Measurements from ENCODE around the gene CDH23. TPM values are rescaled to one million over a fixed set of nuclear protein-coding genes. Genes with fewer than 3 reads are reported as not detected.

The CDH23 gene
- total RNA-seq, 1 experiment from 2014 or later, result 0.34 TPM

DNA sequence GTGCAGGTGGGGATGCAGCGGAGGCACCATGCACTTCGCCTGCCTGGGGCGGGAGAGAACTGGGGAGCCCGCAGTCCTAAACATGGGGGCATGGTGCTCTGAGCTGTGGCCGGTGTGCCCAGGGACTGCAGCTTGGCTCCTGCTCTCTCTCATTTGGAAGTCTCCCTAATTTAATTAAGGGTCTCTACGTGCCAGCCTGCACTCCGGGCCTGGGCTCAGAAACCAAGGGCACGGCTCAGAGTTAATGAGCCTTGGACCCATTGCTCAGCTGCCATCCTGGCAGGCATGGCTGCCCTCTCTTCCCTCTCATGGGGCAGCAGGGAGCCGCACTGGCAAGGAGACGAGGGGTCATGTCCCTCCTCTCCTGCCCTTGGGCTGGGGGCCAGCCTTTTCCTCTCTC, 115.6 kb downstream of the CDH23 start:
- BruUV-seq (replicated peaks), result no TSS peak
- H3K4me1 Mint-ChIP-seq (ENCODE audit: low read depth, unreplicated experiment), result peaks cover 11% of the 10 kb centered on the region
- no peaks in the 10 kb centered on the region for H3K27me3 Mint-ChIP-seq (ENCODE audit: insufficient read depth, unreplicated experiment)
- Histone ChIP-seq H3K36me3 (ENCODE audit: control insufficient read depth, insufficient read depth, low read length) (no peaks in the 10 kb centered on the region), H3K9me3 (peaks cover 4% of the 10 kb centered on the region; the same call in 1 of the 2 replicates), H3K27me3 (replicated peaks; ENCODE audit: control insufficient read depth, insufficient read depth, low read length) (no peaks in the 10 kb centered on the region), H3K4me1 (peaks cover 13% of the 10 kb centered on the region), H3K4me3 (ENCODE audit: low read depth, low read length) (no peak overlapping the region)
- no peak for DNase-seq
- POLR2A ChIA-PET, result interaction anchor here (0.7 kb wide), 1 partner anchor 12 kb away, joined by 5 read pairs; no protein-coding TSS in a partner anchor
- CTCF ChIA-PET, result interaction anchor here (0.5 to 1.9 kb wide), 3 partner anchors 10 to 194 kb away, joined by 5 to 12 read pairs (median 7); partner anchors contain the start of gene SLC29A3
- intact Hi-C loops (cut with micrococcal nuclease; ENCODE audit: unreplicated experiment), result no loop called here
- H3K27ac Mint-ChIP-seq (ENCODE audit: unreplicated experiment), result peak overlapping the region; percentile 47
- no peaks in the 10 kb centered on the region for H3K36me3 Mint-ChIP-seq (ENCODE audit: insufficient read depth, unreplicated experiment)
- TF ChIP-seq, protein P1, sequence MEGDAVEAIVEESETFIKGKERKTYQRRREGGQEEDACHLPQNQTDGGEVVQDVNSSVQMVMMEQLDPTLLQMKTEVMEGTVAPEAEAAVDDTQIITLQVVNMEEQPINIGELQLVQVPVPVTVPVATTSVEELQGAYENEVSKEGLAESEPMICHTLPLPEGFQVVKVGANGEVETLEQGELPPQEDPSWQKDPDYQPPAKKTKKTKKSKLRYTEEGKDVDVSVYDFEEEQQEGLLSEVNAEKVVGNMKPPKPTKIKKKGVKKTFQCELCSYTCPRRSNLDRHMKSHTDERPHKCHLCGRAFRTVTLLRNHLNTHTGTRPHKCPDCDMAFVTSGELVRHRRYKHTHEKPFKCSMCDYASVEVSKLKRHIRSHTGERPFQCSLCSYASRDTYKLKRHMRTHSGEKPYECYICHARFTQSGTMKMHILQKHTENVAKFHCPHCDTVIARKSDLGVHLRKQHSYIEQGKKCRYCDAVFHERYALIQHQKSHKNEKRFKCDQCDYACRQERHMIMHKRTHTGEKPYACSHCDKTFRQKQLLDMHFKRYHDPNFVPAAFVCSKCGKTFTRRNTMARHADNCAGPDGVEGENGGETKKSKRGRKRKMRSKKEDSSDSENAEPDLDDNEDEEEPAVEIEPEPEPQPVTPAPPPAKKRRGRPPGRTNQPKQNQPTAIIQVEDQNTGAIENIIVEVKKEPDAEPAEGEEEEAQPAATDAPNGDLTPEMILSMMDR (IDR thresholded peaks at IDR 0.05; ENCODE audit: insufficient read depth in 1 of 2, low read depth in 1 of 2, low read length in 1 of 2, severe bottlenecking in 1 of 2, unreplicated experiment in 1 of 2), result no peak
- no peak overlapping the region for H3K4me3 Mint-ChIP-seq (ENCODE audit: unreplicated experiment)
- no peaks in the 10 kb centered on the region for H3K9me3 Mint-ChIP-seq (ENCODE audit: unreplicated experiment)

DNA sequence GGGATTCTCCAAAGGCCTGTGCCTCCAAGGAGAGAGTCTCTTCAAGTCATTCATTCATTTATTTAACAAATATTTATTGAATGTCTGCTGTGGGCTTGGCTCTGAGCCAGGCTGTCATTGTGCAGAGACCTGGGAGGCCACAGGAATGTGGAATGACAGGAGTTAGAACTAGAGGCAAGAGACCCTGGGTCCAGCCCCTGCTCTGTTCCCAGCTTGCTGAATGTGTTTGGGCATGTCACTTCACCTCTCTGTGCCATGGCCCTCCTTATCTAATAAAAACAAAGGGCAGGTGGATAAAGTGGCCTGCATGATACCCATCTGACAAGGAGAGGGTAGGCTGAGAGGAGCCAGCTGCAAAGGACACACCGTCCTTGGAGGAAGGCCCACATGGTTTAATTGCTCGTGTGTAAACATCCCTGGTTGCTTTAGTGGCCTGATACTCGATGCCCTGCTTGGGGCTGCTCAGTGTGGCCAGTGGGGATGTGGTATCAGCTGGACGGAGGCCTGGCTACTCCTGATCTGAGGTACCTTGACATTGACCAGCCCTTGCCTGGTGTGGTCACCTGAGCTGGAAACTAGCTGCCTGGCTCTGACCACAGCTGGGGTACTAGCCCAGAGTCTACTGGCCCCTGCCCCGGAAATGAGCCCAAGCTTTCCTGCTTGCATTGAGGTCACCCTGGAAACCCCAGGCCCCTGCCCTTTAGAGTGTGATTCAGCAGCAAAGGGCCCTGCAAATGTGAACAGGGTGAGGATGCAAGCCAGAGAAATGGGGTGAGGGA, 116.2 kb downstream of the CDH23 start:
- Mint-ChIP-seq H3K36me3 (ENCODE audit: insufficient read depth, unreplicated experiment) (no peaks in the 10 kb centered on the region), H3K4me1 (ENCODE audit: low read depth, unreplicated experiment) (peaks cover 11% of the 10 kb centered on the region), H3K27me3 (ENCODE audit: insufficient read depth, unreplicated experiment) (no peaks in the 10 kb centered on the region), H3K27ac (ENCODE audit: unreplicated experiment) (peak overlapping the region; percentile 47), H3K4me3 (ENCODE audit: unreplicated experiment) (no peak overlapping the region), H3K9me3 (ENCODE audit: unreplicated experiment) (no peaks in the 10 kb centered on the region)
- TF ChIP-seq, protein P1 (IDR thresholded peaks at IDR 0.05; ENCODE audit: insufficient read depth in 1 of 2, low read depth in 1 of 2, low read length in 1 of 2, severe bottlenecking in 1 of 2, unreplicated experiment in 1 of 2), result no peak
- no TSS peak for BruUV-seq (replicated peaks)
- ChIA-PET CTCF (interaction anchor here (0.5 to 1.9 kb wide), 3 partner anchors 9 to 194 kb away, joined by 3 to 12 read pairs (median 5); partner anchors contain the start of gene SLC29A3), POLR2A (no interaction called here)
- Histone ChIP-seq H3K4me3 (ENCODE audit: low read depth, low read length) (no peak overlapping the region), H3K9me3 (peaks cover 4% of the 10 kb centered on the region; the same call in 1 of the 2 replicates), H3K4me1 (peaks cover 13% of the 10 kb centered on the region), H3K27me3 (replicated peaks; ENCODE audit: control insufficient read depth, insufficient read depth, low read length) (no peaks in the 10 kb centered on the region), H3K36me3 (ENCODE audit: control insufficient read depth, insufficient read depth, low read length) (no peaks in the 10 kb centered on the region)
- intact Hi-C loops (cut with micrococcal nuclease; ENCODE audit: unreplicated experiment), result no loop called here
- peak; percentile 71 to 80 for DNase-seq

DNA sequence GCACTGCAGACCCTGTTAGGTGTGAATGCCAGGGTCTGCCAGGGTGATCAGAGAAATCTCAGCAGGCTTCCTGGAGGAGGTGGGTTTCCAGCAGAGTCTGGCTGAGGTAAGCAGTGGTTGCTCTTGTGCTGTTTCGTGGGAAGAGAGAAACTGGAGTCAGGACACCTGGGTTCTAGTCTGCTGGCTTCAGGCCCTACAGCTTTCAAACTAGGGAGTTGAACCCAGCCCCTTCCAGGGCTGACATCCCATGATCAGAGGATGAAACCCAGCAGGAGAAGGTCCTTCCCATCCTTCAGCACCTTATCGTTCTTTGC, 116.8 kb downstream of the CDH23 start:
- no peak for DNase-seq
- Histone ChIP-seq H3K4me1 (peaks cover 13% of the 10 kb centered on the region), H3K9me3 (peaks cover 4% of the 10 kb centered on the region; the same call in 1 of the 2 replicates), H3K27me3 (replicated peaks; ENCODE audit: control insufficient read depth, insufficient read depth, low read length) (no peaks in the 10 kb centered on the region), H3K36me3 (ENCODE audit: control insufficient read depth, insufficient read depth, low read length) (no peaks in the 10 kb centered on the region), H3K4me3 (ENCODE audit: low read depth, low read length) (no peak overlapping the region)
- CTCF ChIA-PET, result interaction anchor here (0.8 to 1.9 kb wide), 2 partner anchors 9 to 195 kb away, joined by 3 to 12 read pairs; partner anchors contain the start of gene SLC29A3
- H3K36me3 Mint-ChIP-seq (ENCODE audit: insufficient read depth, unreplicated experiment), result no peaks in the 10 kb centered on the region
- intact Hi-C loops (cut with micrococcal nuclease; ENCODE audit: unreplicated experiment), result no loop called here
- no TSS peak for BruUV-seq (replicated peaks)
- no peaks in the 10 kb centered on the region for H3K27me3 Mint-ChIP-seq (ENCODE audit: insufficient read depth, unreplicated experiment)
- H3K4me1 Mint-ChIP-seq (ENCODE audit: low read depth, unreplicated experiment), result peaks cover 11% of the 10 kb centered on the region
- peak overlapping the region; percentile 47 for H3K27ac Mint-ChIP-seq (ENCODE audit: unreplicated experiment)
- no peak overlapping the region for H3K4me3 Mint-ChIP-seq (ENCODE audit: unreplicated experiment)
- no peaks in the 10 kb centered on the region for H3K9me3 Mint-ChIP-seq (ENCODE audit: unreplicated experiment)
- POLR2A ChIA-PET, result no interaction called here
- TF ChIP-seq, protein P1 (IDR thresholded peaks at IDR 0.05; ENCODE audit: insufficient read depth in 1 of 2, low read depth in 1 of 2, low read length in 1 of 2, severe bottlenecking in 1 of 2, unreplicated experiment in 1 of 2), result no peak

All from Caco-2 (cell line).